Kidney epithelial cell (primary cell): ENCODE results near the gene PATJ. TPM values are rescaled to one million over a fixed set of nuclear protein-coding genes. Genes with fewer than 3 reads are reported as not detected.

Source experiments
- DNase-seq: peaks from one replicate; pipeline ENCODE4 v3.0.0-alpha.2; 2010; ENCODE audit warnings: low read depth
- H3K27me3 ChIP-seq: 2 replicates; pipeline ENCODE4 v1.6.0; 2011; ENCODE audit warnings: low read length; ENCODE audit not compliant: control insufficient read depth, insufficient read depth
- H3K36me3 ChIP-seq: 2 replicates; pipeline ENCODE4 v1.5.1; 2011; ENCODE audit warnings: low read length; ENCODE audit not compliant: control insufficient read depth, insufficient read depth
- H3K4me3 ChIP-seq: 2 replicates; pipeline ENCODE4 v1.5.1; 2011; ENCODE audit warnings: low read depth, mild to moderate bottlenecking, control low read depth, low read length
- CTCF ChIP-seq: IDR thresholded peaks from 2 replicates; pipeline ENCODE4 v1.5.1; 2011; ENCODE audit warnings: mild to moderate bottlenecking, moderate library complexity, low read length, control low read depth, inconsistent platforms; ENCODE audit not compliant: insufficient read depth, poor library complexity, severe bottlenecking
- total RNA-seq: library from RNA; depleted of rRNA; stranded (reverse); fragments of >200 nt; gene quantifications from 2 replicates; pipeline ENCODE4 v1.2.3, GENCODE V29; 2015

Gene PATJ
- total RNA-seq, 1 donor from 2014 or later, result 27.1 TPM

DNA sequence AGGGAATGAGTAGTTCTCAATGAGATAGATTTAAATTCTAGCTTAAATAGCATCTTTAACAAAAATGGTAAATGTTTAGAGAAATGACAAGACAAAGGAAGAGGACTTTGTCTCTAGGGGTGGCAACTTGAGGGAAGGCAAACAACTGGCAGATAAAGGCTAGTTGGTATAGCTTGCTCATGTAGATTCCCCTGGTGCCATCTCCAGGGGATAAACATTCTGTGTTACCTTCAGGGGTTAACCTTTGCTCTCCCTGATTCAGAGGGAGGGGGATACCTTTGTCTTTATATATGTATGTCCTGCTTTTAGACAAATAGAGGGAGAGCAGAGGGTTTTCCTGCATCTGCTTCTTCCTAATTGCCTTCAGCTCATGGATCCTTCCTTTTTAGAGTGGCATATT lies 298.7 kb downstream of the PATJ start:
- no peak for TF ChIP-seq CTCF
- no peak for DNase-seq
- no peak overlapping the region for H3K4me3 ChIP-seq
- H3K36me3 ChIP-seq, result no peaks in the 10 kb centered on the region
- H3K27me3 ChIP-seq, result no peaks in the 10 kb centered on the region

- no peak for TF ChIP-seq CTCF
- H3K36me3 ChIP-seq, result no peaks in the 10 kb centered on the region
Measured at GRCh38 chr1:62043154-62043553, 300.9 kb downstream of the PATJ start.

DNA sequence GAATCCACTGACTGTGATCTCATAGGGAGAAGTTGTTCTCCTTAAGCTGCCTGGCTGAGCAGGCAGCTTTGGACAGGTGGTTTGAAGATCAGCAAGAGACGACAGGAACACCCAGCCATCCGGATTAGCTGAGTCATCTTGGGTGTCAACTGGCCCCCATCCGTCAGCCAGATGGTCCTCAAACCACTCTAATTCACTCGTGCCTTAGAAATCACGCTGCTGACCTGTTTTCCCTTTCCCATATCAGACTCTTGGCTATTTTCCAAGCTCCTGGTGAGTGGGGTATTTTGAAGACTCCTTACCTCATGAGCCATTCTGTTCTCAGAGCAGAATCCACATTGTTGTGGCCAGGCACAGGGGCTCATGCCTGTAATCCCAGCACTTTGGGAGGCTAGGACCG lies 303.3 kb downstream of the PATJ start:
- Histone ChIP-seq H3K27me3 (no peaks in the 10 kb centered on the region), H3K36me3 (no peaks in the 10 kb centered on the region), H3K4me3 (no peak overlapping the region)
- no peak for TF ChIP-seq CTCF
- DNase-seq, result peak; percentile 51

More at GRCh38 chr1:62043154-62043553, 300.9 kb downstream of the PATJ start:
- no peak for DNase-seq
- no peak overlapping the region for H3K4me3 ChIP-seq
- H3K27me3 ChIP-seq, result no peaks in the 10 kb centered on the region

- DNase-seq, result no peak
- H3K4me3 ChIP-seq, result no peak overlapping the region
- TF ChIP-seq CTCF, result no peak
Measured at GRCh38 chr1:62046927-62047326, 304.6 kb downstream of the PATJ start.

GRCh38 chr1:62050165-62050564 lies 307.9 kb downstream of the PATJ start:
- H3K27me3 ChIP-seq, result no peaks in the 10 kb centered on the region
- TF ChIP-seq CTCF, result no peak
- DNase-seq, result no peak
- no peak overlapping the region for H3K4me3 ChIP-seq
- no peaks in the 10 kb centered on the region for H3K36me3 ChIP-seq

More at GRCh38 chr1:62046927-62047326, 304.6 kb downstream of the PATJ start:
- Histone ChIP-seq H3K27me3 (no peaks in the 10 kb centered on the region), H3K36me3 (no peaks in the 10 kb centered on the region)

GRCh38 chr1:62052946-62053345 lies 310.7 kb downstream of the PATJ start:
- Histone ChIP-seq H3K36me3 (no peaks in the 10 kb centered on the region), H3K27me3 (no peaks in the 10 kb centered on the region), H3K4me3 (no peak overlapping the region)
- DNase-seq, result no peak
- no peak for TF ChIP-seq CTCF
